ENCODE measurements around the gene CA14. TPM values are rescaled to one million over a fixed set of nuclear protein-coding genes. Genes with fewer than 3 reads are reported as not detected.
"Not testable (repeated sequence)": the region's sequence is repeated elsewhere in the genome, so short reads cannot be mapped to it uniquely, and the experiment has no call there.

The CA14 gene
- total RNA-seq, 1 donor from 2014 or later = not detected

DNA sequence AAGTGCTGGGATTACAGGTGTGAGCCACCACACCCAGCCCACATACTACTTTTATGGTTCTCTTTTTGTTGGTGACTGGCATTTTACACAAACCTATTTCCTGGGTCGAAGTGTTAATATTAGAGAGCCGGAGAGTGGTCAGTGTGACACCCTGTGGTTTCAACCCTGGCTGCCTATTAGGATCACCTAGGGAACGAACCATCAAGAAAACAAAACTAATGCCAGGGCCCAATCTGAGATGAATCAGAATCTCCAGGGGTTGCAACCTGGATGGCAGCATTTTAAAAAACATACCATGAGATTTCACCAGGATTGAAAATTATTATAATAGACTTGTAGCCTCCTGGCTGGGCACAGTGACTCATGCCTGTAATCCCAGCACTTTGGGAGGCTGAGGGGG lies 42.1 kb downstream of the CA14 start:
- intact Hi-C loops (cut with DNase I) = no loop called here
- no peaks in the 10 kb centered on the region for H3K9me3 ChIP-seq
- H3K27me3 ChIP-seq = no peaks in the 10 kb centered on the region
- DNase-seq (ENCODE audit: low spot score in 2 of 2) = no peak
- peaks cover 16 to 36% of the 10 kb centered on the region in 2 donors for H3K36me3 ChIP-seq
- H3K27ac ChIP-seq = no peak overlapping the region
- no peak overlapping the region for H3K4me3 ChIP-seq
- H3K4me1 ChIP-seq = peaks cover 0 to under 1% of the 10 kb centered on the region in 2 donors
- TF ChIP-seq, protein P1, sequence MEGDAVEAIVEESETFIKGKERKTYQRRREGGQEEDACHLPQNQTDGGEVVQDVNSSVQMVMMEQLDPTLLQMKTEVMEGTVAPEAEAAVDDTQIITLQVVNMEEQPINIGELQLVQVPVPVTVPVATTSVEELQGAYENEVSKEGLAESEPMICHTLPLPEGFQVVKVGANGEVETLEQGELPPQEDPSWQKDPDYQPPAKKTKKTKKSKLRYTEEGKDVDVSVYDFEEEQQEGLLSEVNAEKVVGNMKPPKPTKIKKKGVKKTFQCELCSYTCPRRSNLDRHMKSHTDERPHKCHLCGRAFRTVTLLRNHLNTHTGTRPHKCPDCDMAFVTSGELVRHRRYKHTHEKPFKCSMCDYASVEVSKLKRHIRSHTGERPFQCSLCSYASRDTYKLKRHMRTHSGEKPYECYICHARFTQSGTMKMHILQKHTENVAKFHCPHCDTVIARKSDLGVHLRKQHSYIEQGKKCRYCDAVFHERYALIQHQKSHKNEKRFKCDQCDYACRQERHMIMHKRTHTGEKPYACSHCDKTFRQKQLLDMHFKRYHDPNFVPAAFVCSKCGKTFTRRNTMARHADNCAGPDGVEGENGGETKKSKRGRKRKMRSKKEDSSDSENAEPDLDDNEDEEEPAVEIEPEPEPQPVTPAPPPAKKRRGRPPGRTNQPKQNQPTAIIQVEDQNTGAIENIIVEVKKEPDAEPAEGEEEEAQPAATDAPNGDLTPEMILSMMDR (IDR thresholded peaks at IDR 0.05) = no peak

DNA sequence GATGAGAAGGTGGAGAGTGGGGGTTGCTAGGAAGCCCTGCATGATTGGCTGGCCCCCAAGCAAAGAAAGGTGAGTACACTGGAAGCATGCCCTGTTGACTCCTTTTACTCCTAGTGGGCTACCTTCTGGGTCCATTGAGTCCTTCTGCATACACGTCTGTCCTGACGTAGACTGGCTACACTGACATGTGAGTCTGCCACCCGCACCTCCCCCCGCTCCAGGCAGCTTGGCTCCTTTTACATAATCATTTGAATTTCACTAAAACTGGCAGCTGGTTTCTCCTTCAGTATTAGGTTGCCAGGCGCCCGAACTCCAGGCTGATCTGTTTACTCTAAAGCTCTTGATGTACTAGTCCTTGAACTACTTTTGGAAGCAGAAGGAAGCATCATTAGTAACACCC lies 44.8 kb downstream of the CA14 start:
- H3K4me1 ChIP-seq = no peaks in the 10 kb centered on the region
- H3K4me3 ChIP-seq = no peak overlapping the region
- H3K27me3 ChIP-seq = no peaks in the 10 kb centered on the region
- H3K27ac ChIP-seq = no peak overlapping the region
- no peaks in the 10 kb centered on the region for H3K9me3 ChIP-seq
- TF ChIP-seq, protein P1 (IDR thresholded peaks at IDR 0.05) = no peak
- H3K36me3 ChIP-seq = peaks cover 16 to 44% of the 10 kb centered on the region in 2 donors
- intact Hi-C loops (cut with DNase I) = no loop called here
- no peak for DNase-seq (ENCODE audit: low spot score in 2 of 2)

DNA sequence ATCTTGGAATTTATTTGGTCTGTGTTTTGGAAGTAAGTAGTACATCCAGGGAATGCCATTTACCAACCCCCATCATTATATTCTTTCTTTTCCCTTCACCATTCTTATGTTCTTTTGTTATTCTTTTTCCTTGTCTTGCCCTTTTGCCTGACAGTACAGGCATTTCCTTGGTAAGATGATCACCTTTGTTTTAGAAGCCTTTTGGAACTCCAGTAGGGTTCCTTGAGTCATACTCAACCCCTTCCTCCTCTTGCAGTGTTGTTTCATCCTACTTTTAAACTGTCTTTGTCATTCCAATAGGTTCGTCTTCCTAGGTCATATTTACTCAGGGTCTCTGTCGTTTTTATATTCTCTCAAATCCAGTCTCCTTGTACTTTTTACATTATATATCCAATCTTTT lies 45.3 kb downstream of the CA14 start:
- intact Hi-C loops (cut with DNase I) = no loop called here
- H3K27me3 ChIP-seq = no peaks in the 10 kb centered on the region
- H3K4me1 ChIP-seq = no peaks in the 10 kb centered on the region
- TF ChIP-seq, protein P1 (IDR thresholded peaks at IDR 0.05) = no peak
- peaks cover 21 to 47% of the 10 kb centered on the region in 2 donors for H3K36me3 ChIP-seq
- H3K4me3 ChIP-seq = no peak overlapping the region
- H3K27ac ChIP-seq = no peak overlapping the region
- H3K9me3 ChIP-seq = no peaks in the 10 kb centered on the region
- no peak for DNase-seq (ENCODE audit: low spot score in 2 of 2)

DNA sequence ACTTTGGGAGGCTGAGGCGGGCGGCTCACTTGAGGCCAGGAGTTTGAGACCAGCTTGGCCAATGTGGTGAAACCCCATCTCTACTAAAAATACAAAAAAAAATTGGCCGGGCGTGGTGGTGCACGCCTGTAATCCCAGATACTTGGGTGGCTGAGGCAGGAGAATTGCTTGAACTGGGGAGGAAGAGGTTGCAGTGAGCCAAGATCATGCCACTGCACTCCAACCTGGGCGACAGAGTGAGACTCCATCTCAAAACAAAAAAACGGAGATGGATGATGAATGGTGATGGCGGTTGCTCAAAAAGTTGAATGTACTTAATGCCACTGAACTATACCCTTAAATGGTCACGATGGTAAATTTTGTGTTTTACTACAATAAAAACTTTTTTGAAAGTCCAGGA lies 51.0 kb downstream of the CA14 start:
- H3K4me1 ChIP-seq; H3K9me3 ChIP-seq; intact Hi-C loops (cut with DNase I); DNase-seq (ENCODE audit: low spot score in 2 of 2); H3K27me3 ChIP-seq; H3K4me3 ChIP-seq; H3K27ac ChIP-seq: not testable (repeated sequence)
- H3K36me3 ChIP-seq = peaks cover 9 to 20% of the 10 kb centered on the region in 2 donors

DNA sequence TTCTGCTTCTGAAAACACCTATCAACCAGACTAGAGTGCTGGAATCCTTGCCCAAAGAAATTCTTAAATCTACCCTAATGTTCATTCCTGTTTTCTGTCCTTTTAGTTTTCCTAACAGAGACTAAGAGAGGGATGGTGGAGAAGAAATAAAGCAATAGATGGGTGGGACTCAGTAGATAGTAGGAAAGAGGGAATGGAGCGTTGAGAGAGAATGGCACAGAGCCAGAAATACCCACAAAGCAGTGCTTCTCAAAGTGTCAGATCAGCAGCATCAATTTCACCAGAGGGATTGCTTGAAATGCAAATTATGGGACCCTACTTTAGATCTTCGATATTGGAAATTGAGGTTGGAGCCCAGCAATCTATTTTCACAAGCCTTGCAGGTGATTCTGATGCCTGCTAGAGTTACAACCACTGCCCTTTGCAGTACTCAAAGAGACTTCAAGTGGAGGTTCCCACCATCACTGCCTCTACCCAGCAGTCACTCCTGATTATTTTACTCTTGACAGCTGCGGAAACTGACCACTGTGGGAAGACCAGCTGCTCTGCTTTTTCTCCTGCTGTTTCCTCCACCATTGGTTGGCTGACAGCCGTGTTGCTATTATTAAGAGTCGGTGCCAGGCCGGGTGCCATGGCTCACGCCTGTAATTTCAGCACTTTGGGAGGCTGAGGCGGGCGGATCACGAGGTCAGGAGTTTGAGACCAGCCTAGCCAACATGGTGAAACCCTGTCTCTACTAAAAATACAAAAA lies 52.4 kb downstream of the CA14 start:
- no peak overlapping the region for H3K4me3 ChIP-seq
- peaks cover 9 to 16% of the 10 kb centered on the region in 2 donors for H3K36me3 ChIP-seq
- H3K4me1 ChIP-seq = no peaks in the 10 kb centered on the region
- H3K27me3 ChIP-seq = no peaks in the 10 kb centered on the region
- no peaks in the 10 kb centered on the region for H3K9me3 ChIP-seq
- TF ChIP-seq, protein P1 (IDR thresholded peaks at IDR 0.05) = no peak
- DNase-seq (ENCODE audit: low spot score in 2 of 2) = no peak
- no peak overlapping the region for H3K27ac ChIP-seq
- intact Hi-C loops (cut with DNase I) = no loop called here

DNA sequence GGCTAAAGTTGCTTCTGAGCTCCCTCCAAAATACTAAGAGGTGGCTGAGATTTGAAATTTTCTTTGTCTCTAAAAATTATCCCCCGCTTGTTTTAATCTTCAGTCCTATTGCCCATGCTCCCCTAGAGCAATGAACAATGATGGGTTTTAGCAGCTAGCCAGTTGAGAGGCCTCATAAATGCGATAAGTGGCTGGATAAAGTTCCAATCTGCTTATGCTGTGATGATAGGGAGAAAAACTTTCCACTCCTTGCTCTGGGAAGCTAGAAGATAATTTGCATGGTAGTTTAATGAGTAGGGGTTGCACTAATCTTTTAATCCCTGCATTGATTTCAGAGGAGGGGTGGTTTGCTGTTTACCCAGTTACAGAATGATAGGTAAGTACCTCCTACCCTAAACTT lies 54.2 kb downstream of the CA14 start:
- no peak for DNase-seq (ENCODE audit: low spot score in 2 of 2)
- intact Hi-C loops (cut with DNase I) = no loop called here

More for the DNA sequence above, 54.2 kb downstream of the CA14 start:
- Histone ChIP-seq H3K9me3 (no peaks in the 10 kb centered on the region), H3K4me3 (no peak overlapping the region), H3K27ac (no peak overlapping the region), H3K27me3 (no peaks in the 10 kb centered on the region), H3K36me3 (peaks cover 8 to 9% of the 10 kb centered on the region in 2 donors), H3K4me1 (no peaks in the 10 kb centered on the region)
- TF ChIP-seq, protein P1 (IDR thresholded peaks at IDR 0.05) = no peak

Other genes with a start within 250 kb of the CA14 start
- 7.1 TPM for gene OTUD7B, start 247.0 kb upstream of the CA14 start, total RNA-seq
- 11.3 TPM for gene VPS45, start 190.0 kb upstream of the CA14 start, total RNA-seq
- gene PLEKHO1, start 107.9 kb upstream of the CA14 start, total RNA-seq = 88.9 TPM
- gene ANP32E, start 21.7 kb upstream of the CA14 start, total RNA-seq = 8.9 TPM
- 73.1 TPM for gene APH1A, start 11.2 kb downstream of the CA14 start, total RNA-seq
- 3.7 TPM for gene C1orf54, start 15.0 kb downstream of the CA14 start, total RNA-seq
- 0.64 TPM for gene CIART, start 24.8 kb downstream of the CA14 start, total RNA-seq
- gene MRPS21, start 36.1 kb downstream of the CA14 start, total RNA-seq = 17.1 TPM
- 19.5 TPM for gene PRPF3, start 63.8 kb downstream of the CA14 start, total RNA-seq
- gene RPRD2, start 106.4 kb downstream of the CA14 start, total RNA-seq = 13.7 TPM
- 10.9 TPM for gene TARS2, start 229.6 kb downstream of the CA14 start, total RNA-seq